GM23248 (cell line): ENCODE measurements around the gene PRODH.

ENCODE experiments used
- EZH2 ChIP-seq: fragments of 200-600 bp; sonication (generic); IDR thresholded peaks from 2 replicates; pipeline ENCODE4 v1.6.1; 2018; ENCODE audit warnings: antibody characterized with exemption, mild to moderate bottlenecking; ENCODE audit not compliant: insufficient read depth, poor library complexity, severe bottlenecking
- EZH2phosphoT487 ChIP-seq: fragments of 200-600 bp; sonication (generic); IDR thresholded peaks from 2 replicates; pipeline ENCODE4 v1.6.1; 2018; ENCODE audit warnings: antibody characterized with exemption, moderate library complexity, mild to moderate bottlenecking, low read depth; ENCODE audit not compliant: insufficient read depth

DNA sequence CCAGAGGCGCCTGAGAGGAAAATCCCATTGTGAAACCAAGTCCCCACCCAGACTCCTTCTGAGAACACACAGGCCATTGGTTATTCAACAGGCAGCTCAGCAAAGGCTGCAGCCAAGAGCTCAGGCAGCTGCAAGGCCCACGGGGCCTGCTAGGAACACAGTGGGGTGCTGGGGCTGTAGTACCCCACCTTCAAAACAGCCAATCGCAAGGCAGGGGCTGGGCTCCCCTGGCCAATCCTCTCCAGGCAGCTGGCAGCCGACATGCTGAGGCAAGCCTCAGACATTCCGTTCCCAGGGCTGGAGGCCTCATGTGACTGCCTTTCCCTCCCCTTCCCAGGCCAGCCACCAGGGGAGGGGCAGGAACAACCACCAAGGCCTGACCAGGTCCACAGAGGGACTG, 6.6 kb downstream of the PRODH start:
- TF ChIP-seq EZH2: no peak
- no peak for TF ChIP-seq EZH2phosphoT487
